OCI-LY1 (cell line): ENCODE measurements around the gene C12orf76.

Experiments
- CTCF ChIP-seq: fragments of 200-600 bp; sonication (generic), shearing (Covaris generic); IDR thresholded peaks from 2 replicates; pipeline ENCODE4 v1.5.1; 2017; ENCODE audit warnings: mild to moderate bottlenecking, antibody characterized with exemption, low read length, moderate library complexity, mixed read lengths
- EZH2 ChIP-seq: fragments of 200-600 bp; sonication (generic), shearing (Covaris generic); IDR thresholded peaks from 2 replicates; pipeline ENCODE4 v1.8.0; 2017; ENCODE audit warnings: borderline replicate concordance, mixed run types, mild to moderate bottlenecking, antibody characterized with exemption, low read length, moderate library complexity, mixed read lengths

DNA sequence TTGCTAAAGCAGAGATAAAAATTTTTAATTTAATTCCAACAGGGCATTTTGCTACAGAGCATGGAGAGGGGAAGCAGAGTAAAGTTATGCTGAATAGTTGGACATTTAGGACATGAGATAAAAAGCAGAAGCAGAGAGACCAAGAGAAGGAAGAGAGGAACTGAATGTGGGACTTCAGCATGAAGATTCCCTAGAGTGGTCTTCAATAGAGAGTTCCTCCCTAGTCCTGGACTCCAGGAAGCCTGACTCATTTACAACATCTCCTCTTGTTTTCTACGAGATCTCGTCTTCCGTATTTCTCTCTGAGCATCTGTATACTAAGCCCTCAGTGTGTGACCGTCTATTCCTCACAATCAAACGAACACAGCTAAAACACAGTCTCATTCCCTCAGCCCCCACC, 40.6 kb upstream of the C12orf76 start:
- TF ChIP-seq CTCF (no peak), EZH2 (no peak)
